RPMI8226 (cell line): ENCODE measurements around the gene ABCC3.

Experiments
- DNase-seq: peaks from one replicate; pipeline ENCODE4 v3.0.0-alpha.2; 2015

ABCC3 gene

DNA sequence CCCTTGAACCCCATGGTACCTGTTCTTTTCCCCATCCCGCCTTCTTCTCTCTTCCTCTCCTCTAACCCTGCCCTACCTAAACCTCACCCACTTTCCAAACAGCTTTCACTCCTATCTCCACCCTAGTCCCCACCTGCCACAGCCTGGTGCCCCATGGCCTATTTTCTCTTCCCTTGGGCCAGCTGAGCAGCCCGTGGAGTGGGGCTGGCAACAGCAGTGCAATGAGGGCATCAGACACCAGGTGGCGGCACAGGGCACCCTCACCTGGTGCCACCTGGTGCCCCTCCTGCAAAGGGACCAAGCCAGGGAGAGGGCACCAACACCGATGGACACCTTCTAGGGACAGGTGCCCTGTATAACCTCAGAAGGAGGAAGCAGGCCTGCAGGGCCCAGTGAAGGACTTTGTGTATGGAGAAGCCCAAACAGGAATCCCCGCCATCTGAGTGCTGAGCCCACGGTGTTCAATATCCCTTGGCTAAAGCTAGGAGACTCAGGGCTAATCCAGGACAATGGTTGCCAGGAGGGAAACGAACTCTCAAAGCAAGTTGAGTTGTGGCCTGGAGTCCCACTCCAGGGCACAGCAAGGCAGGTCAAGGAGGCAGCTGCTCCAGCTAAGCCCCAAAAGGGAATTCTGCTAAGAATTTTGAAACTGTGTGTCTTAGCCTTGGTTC lies 4.0 kb upstream of the ABCC3 start:
- DNase-seq = peak; percentile 80

DNA sequence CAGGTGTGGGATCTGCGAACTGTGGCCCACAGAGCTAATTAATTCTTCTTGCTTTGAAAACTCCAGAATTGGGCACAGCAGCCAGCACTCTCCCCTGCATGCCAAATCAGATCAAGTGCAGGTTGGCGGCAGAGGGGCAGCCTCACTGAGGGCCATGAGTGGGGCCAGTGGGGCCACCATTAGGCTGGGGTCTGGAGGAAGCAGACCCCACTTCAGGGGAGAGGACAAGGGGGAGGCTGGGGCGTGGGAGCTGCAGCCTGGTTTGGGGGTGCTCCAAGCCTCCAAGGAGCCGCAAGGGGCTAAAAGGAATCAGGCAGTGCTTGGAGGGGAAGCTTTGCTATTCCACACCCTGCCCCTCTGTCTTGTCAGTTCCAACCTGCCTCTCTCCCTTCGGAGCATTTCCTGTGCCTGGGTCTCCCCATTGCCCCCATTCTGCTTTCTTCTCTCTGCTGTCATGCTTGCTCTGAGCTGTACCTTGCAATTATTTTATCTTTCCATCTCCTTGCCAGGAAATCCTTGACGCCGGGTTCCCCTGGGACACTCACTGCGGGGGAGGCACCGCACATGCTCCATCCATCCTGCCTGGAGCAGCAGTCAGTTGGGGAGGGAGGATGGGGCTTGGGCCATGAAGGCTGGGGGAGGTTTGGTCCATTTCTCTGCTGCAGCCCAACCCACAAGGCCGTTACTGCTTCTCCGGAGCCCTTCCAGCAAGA lies 3.3 kb upstream of the ABCC3 start:
- DNase-seq = no peak

DNA sequence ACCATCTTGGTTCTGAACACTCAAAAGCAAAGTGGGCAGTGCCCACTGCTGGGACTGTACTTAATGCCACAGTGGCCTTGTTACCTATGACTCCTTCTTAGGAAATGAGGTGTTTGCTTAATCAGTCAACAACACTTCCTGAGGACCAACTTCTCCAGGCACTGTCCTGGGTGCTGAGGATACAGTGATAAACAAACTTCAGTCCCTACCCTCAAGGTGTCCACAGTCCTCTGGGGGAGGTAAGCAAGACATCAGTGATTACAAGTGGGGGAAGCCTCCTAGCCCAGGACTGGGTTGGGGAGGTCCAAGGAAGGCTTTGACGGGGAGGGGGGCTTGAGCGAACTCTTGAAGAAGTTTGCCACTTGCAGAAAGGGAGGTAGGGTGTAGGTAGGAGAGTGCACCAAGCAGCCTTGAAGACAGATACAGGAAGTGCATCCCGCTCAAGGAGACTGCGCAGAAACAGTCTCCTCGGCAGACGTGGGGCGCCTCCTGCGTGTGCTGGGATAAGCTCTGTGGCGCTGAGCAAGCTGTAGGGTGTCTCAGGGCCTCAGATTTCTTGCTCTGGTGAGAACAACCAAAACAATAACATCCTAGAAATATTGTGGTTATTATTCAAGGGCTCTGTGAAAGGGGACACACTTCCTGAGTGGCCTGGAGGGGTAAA lies 2.6 kb upstream of the ABCC3 start:
- no peak for DNase-seq

DNA sequence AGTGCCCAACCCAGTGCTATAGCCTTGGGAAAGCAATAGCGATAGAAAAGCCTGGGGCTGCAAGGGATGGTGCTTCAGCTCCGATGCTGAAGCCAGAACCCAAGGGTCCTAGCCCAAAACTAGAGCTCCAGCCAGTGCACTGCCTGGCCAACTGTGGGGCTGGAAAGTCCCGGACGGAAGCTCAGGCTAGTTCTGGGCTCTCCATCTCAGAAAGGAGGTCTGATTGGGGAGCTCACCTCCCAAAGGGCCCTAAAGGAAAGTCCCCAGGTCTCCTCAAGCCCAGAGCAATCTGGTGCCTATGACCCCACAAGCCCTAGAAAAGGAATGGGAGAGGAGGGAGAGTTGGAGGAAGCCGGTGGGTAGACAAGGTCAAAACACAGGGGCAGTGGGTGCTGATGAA lies 2.0 kb upstream of the ABCC3 start:
- DNase-seq = no peak

DNA sequence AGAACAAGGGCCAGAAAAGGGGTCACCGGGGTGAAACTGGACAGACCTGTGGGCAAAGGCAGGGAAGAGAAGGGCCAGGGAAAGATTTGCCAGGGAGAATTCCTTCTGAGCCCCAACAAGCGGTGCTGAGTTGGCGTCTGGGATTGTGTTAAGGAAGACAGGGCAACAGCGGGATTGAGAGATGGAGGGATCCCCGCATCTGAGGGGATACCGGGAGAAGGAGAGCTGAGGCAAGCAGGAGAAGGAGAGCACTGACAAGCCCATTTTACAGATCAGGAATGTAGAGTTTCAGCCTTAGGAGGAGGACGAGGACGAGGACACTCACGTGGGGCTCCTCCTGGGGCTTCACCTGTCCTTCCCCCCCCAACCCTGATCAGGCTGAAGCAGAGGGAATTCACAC lies 998 bp upstream of the ABCC3 start:
- no peak for DNase-seq

DNA sequence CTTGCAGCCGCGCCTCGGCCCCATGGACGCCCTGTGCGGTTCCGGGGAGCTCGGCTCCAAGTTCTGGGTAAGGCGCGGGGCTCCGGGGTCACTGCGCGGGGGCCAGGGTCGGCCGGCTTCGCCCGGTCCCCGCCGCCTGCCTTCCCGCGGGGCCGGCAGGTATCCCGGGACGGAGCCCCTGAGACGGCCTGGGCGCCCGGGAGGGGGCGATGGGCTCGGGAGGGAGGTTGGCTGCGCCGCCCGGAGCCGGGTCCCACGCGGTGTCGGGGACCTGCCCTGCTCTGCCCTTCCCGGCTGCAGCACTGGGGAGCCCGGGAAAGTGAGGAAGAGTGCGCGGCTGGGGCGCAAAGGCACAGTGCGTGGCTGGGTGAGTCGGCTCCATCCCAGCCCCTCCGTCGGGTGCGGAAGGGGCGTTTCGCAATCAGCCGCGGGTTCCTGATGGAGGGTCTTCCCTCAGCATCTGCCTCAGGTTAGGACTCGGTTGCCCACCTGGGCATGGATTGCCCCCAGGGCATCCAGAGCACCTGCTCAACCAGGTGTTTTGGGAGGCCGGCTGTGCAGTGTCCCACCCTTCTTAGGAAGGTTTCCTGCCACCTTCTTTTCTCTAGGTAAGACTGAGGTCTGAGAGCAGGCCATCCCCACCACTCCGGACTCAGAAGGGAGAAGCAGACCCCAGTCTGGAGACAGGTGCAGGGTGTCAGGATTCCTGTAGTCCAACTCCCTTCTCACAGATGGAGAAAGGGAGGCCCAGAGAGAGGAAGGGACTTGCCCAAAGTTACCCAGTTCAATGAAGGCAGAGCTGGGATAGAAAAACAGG lies 442 bp downstream of the ABCC3 start:
- no peak for DNase-seq

DNA sequence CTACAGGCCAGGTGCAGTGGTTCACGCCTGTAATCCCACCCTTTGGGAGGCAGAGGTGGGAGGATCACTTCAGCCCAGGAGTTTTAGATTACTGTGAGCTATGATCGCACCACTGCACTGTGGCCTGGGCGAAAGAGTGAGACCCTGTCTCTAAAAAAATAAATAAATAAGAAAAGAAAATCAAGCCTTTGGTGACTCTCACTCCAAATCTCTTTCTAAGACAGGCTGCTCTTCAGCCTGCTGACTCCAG lies 976 bp downstream of the ABCC3 start:
- DNase-seq = no peak

DNA sequence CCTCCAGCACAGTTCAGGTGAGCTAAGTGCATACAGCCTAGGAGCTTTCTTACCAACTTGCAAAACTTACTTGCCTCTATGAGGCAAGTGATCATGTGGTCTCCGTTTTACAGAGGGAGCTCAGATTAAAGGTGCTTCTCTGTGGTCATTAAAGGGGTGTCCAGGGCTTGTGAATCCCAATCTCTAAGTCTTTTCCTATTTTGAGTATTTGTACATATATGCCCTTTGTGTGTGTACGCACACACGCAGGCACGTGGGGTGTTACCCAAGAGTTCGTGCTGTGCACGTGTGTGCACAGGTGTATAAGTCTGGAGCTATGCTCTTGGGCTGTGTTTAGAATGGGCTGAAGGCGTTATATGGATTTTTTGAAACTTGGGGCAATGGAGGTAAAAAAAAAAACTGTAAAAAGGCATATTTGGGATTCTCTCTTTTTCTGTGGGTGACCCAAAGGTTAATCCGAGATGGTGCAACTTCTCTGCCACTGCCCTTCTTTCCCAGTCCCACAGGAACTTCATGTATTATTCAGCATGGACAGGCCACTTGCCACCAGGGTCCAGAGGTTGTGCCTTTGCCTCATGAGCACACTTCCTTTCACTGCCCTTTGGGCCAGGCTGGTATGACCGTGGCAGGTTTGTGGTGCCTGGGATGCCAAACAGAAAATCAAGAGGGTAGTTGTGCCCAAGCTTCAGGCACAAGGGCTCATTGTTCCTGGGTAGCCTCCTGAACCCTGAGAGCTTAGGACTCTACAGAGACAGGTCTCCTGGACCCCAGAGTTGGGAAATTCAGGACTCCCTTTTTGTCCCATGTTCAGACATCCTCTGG lies 1.5 kb downstream of the ABCC3 start:
- no peak for DNase-seq

DNA sequence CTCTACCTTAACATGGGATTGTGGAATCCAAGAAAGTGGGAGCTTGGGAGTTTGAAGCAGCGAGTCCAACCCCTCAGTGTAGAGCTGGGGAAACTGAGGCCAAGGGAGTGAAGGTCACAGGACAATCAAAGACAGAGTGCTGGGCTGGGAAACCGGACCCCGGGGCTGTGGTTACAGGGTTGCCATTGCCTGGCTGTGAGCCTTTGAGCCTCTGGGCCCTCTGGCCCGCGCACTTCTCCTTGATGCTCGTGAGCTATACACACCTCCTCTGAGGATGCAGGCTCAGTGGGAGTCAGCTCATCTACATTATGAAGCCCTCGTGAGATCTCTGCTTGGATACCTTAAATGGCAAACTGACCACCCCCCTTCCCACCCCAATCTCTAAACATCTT lies 2.1 kb downstream of the ABCC3 start:
- DNase-seq = no peak

DNA sequence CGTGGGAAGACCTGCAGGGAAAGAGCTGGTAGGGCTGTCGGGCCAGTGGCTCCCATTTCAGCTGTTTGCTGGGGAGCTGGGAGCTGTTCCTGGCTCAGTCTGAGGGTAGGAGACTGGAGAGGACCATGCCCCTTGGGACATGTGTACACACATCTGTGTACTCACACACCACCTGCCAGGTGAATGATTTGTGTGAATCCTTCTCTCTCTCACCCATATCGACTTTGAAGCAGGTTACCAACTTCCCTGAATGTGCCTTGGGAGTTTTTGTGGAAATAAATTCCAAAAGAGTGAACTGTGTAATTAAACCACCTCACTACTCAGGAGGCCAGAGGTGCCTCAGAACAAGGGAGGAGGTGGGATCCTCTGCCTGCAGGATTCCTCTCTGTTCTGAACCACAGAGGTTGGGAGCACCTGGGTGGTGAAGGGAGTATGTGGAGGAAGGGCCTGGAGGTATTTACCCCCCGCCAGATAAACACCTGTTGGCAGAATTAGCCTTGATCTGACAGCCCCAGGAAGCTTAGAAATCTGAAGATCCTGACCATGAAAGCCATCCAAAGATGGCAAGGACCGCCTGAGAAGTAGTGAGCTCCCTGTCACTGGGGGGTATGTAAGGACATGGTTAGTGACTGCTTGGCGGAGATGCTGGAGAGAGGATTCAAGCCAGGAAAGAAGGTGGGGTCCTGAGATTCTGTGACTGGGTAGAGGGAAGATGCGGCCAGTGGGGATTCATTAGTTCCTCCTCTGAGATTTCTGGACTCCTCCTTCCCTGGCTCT lies 3.3 kb downstream of the ABCC3 start:
- no peak for DNase-seq

DNA sequence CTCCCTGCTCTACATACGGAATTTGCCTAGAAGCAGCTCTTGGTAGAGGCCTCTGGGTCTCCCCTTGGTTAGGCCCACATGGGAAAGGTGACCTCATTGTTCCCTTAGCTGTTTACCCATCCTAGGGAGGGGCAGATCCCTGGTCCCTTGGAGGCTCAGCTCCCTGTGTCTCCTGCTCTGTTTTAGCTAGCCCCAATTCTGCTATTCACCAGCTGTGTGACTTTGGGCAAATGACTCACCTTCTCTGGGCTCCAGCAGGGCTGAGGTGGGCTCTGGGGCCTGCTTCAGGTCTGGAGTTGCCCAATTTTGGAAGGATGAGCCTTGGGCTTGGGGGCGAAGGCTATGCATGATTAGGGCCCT lies 3.9 kb downstream of the ABCC3 start:
- no peak for DNase-seq

DNA sequence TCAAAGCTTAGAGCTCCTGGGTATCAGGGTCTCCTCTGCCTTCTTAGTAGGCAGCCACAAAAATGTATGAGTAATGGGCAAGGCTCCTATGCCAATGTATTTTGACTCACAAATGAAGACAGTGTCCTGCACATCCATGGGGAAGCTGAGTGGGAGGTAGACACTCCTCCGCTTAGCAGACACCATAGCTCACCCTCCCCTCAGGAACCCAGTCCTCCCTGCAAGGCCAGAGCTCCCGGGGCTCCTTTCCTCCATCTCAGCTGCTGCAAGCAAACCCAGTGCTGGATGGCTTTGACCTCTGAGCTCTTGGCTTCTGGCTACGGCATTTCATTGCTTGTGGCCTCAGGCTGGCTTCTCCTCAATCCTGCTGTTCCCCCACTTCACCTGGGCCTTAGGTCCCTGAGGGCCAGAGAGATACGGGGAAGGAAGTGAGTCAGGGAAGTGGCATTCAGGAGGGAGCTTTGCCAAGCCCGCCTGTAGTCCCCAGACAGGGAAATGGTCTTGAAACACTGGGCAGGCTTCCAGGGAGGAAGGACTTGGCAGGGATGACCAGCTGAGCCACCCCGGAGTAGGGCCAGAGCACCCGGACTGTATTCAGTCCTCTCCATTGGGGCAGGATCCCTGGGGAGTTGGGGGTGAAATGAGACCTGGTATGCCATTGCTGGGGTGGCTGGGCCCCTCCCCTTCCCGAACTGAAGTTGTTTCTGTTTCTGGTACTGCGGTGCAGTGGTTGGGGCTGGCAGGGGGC lies 4.5 kb downstream of the ABCC3 start:
- DNase-seq = peak; percentile 59

DNA sequence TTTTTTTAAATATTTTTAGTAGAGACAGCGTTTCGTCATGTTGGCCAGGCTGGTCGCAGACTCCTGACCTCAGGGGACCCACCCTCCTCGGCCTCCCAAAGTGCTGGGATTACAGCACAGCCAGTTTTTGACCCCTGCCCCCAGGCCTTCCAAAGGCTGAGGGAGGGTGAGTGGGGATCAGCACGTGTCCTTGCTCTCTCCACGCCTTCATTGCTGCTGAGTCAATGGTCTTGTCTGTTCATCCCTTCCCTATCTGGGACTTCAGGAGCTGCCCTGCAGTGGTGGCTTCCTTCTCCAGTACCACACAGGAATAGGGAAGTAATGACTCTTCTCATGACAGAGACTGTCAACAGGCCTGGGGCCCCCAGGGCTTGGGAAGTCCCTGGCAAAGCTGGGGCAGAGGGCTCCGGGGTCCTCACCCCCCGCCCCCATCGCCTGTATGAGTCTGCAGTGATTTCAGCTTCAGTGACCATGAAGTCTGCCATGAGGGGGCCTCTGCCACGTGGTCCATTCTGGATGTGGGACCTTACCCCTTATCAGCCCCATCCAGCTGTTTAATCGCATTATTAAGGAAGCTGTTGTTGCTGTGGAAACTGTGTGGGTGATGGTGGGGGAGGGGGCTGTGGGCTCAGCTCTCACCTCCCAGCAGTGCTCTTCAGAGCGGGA lies 6.1 kb downstream of the ABCC3 start:
- no peak for DNase-seq

DNA sequence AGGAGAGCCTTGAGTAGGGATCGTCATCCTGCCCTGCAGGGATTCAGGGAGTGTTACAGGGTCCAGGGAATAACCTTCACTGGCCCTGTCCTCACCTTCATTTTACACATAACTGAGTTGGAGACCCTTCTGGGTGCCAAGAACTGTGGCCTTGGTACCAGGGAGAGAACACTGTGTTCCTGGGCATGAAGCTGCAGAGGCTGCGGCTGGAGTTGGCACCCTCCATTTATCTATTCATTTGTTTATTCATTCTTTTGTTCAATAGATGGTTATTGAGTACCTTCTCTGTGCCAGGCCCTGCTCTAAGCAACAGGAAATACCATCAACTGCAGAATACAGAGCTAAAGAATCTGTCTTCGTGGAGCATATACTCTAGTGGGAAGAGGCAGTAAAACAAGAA lies 6.7 kb downstream of the ABCC3 start:
- DNase-seq = no peak

DNA sequence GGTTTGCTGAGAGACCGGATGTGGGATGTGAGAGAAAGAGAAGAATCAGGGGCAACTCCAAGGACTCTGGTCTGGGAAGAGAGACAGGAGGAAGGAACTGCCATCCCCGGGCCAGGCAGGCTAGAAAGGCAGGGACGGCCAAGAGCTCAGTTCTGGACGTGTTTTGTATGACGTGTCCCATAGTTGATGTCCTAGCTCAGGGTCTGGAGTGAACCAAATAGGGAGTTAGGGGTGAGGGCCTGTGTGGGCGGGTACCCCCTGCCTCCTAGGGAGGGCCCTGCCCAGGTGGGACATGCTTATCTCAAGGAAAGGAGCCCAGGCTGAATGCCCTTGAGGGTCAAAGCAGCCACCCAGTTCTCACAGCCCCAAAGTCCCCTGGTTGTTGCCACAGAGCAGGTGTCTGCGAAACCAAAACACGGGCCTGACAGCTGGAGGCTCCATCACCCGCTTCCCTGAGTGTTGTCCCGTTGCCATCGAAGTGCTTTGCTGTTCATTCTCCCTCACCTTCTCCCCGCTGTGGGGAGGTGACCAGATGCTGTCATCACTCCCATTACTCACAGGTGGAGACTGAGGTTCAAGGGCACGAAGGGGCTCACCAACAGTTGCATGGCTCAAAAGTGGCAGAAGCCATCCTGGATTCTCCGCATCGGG lies 7.5 kb downstream of the ABCC3 start:
- no peak for DNase-seq

DNA sequence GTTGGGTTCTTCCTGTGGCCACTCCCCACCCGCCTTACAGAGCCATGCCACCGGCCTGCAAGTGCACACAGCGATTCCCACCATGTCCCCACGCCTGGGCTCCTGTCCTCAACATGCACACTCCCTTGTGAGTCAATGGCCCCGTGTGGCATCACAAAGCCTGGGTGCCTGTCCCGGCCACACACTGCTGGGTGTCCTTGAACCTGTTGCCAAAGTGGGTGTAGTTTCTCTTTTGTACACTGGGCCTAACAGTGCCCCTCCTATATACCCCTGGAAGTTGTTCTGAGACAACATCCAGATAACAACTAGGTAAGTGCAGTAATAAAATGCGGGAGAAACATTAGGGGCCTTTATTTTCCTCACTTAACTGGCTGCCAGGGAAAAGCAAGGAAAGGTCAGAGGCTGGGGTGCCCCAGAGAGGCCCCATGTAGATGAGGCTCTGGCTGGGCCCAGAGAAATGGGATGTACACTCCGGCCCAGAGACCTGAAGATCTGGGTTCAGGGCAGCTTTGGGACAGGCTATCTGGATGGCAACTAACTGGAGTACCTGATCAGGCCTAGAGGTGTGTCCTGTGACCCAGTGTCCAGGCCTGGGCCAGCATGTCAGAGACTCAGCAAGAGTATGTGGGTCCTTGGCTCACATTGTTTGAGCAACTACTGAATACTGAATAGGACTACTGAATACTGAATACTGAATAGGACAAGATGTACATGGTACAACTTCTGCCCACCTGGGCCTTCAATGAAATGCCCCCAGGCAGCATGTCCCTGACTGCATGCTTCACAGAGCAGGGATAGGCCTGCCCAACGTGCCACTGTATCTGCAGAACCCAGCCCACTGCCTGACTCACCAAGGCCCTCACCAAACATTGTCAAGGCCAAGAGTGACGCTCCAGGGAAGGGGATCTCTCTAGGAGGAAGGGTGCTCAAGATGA lies 8.3 kb downstream of the ABCC3 start:
- DNase-seq = no peak

DNA sequence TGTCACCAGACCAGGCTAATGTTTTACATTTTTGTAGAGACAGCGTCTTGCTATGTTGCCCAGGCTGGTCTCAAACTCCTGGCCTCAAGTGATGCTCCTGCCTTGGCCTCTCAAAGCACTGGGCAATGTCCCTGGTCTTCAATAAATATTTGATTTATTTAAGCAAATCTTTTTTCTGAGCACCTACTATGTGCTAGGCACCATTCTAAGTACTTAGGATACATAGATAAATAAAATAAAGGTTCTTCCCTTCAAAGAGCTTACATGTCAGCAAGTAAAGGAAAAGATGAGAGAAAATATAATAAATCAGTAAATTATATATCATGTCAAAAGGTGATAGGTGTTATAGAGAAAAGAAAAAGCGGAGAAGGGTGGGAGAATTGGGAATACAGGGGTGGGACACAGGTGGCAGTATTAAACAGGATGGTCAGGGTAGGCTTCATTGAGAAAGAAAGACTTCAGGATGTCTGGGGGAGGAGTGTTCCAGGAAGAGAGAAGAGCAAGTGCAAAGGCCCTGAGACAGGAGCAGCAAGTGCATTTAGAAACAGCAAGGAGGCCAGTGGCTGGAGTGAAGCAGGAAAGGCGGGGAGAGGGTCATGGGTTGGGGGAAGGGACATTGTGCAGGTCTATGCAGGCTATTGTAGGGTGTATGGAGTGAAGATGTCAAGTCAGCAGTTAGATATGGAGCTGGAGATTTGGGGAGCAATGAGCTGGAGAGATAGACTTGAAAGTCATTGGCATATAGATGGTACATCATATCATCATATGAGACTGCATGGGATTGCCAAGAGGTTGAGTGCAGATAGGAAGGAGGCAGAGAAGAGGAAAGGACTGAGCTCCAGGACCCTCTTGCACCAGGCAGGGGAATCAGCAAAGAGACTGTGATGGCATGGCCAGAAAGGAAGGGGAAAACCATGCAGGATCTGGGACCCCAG lies 11.3 kb downstream of the ABCC3 start:
- DNase-seq = no peak

DNA sequence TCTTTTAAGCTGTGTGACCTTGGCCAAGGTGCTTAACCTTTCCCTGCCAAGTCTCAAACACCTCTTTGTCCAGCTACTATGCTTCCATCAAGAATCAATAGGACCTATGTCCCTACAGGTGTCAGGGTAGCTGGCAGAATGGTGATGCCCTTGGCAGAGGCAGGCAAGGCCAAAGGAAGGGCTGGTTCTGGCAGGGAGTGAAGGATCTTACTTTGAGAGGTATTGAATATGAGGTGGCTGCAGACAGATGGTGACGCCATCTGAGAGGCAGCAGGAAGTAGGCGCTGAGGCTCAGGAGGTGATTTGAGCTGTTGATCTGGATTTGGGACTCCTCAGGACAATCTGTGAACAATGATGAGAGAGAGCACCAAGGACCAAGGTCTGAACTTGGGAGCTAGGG lies 12.5 kb downstream of the ABCC3 start:
- DNase-seq = no peak
